OCI-LY1 (cell line): ENCODE data around the gene FKBP10.

Experiments
- H2AFZ ChIP-seq: fragments of 200-600 bp; sonication (generic), shearing (Covaris generic); 2 replicates; pipeline ENCODE4 v1.6.0; 2014; ENCODE audit warnings: antibody characterized with exemption, mild to moderate bottlenecking, low read length
- H3F3A ChIP-seq: fragments of 200-600 bp; sonication (generic), shearing (Covaris generic); 2 replicates; pipeline ENCODE4 v1.6.0; 2014; ENCODE audit warnings: mild to moderate bottlenecking, antibody characterized with exemption, low read length, moderate library complexity; ENCODE audit not compliant: insufficient read depth
- H3K27ac ChIP-seq: fragments of 200-600 bp; sonication (generic); 2 replicates; pipeline ENCODE4 v1.5.1; 2014; ENCODE audit warnings: low read length, mixed run types, mild to moderate bottlenecking, low read depth; ENCODE audit not compliant: poor library complexity, severe bottlenecking
- H3K27me3 ChIP-seq: fragments of 200-600 bp; sonication (generic); 2 replicates; pipeline ENCODE4 v1.6.0; 2014; ENCODE audit warnings: antibody characterized with exemption, mild to moderate bottlenecking, low read length, moderate library complexity; ENCODE audit not compliant: insufficient read depth
- H3K36me3 ChIP-seq: fragments of 200-600 bp; sonication (generic); 2 replicates; pipeline ENCODE4 v1.6.1; 2014; ENCODE audit warnings: mild to moderate bottlenecking, antibody characterized with exemption, low read length, moderate library complexity, mixed read lengths; ENCODE audit not compliant: insufficient read depth
- H3K4me1 ChIP-seq: fragments of 200-600 bp; sonication (generic); 2 replicates; pipeline ENCODE4 v1.5.1; 2014; ENCODE audit warnings: mild to moderate bottlenecking, low read length, moderate library complexity; ENCODE audit not compliant: insufficient read depth, severe bottlenecking
- H3K4me2 ChIP-seq: fragments of 200-600 bp; sonication (generic), shearing (Covaris generic); 2 replicates; pipeline ENCODE4 v1.6.1; 2014; ENCODE audit warnings: low read length
- H3K4me3 ChIP-seq: fragments of 200-600 bp; sonication (generic); 2 replicates; pipeline ENCODE4 v1.5.1; 2014; ENCODE audit warnings: low read length, low read depth, mild to moderate bottlenecking, mixed read lengths; ENCODE audit not compliant: poor library complexity, severe bottlenecking
- H3K79me2 ChIP-seq: fragments of 200-600 bp; shearing (Covaris generic); 2 replicates; pipeline ENCODE4 v1.6.1; 2016; ENCODE audit warnings: mixed run types, low read length, mixed read lengths; ENCODE audit not compliant: insufficient read depth
- H3K9ac ChIP-seq: fragments of 200-600 bp; sonication (generic), shearing (Covaris generic); 2 replicates; pipeline ENCODE4 v1.6.1; 2014; ENCODE audit warnings: mild to moderate bottlenecking, low read length, mixed read lengths
- H3K9me2 ChIP-seq: fragments of 200-600 bp; sonication (generic), shearing (Covaris generic); 2 replicates; pipeline ENCODE4 v1.6.1; 2014; ENCODE audit warnings: low read depth, mild to moderate bottlenecking, low read length, mixed read lengths
- H3K9me3 ChIP-seq: fragments of 200-600 bp; shearing (Covaris generic); 2 replicates; pipeline ENCODE4 v1.6.1; 2014; ENCODE audit warnings: low read length, mixed read lengths
- H4K20me1 ChIP-seq: fragments of 200-600 bp; sonication (generic), shearing (Covaris generic); 2 replicates; pipeline ENCODE4 v1.6.0; 2016; ENCODE audit warnings: mild to moderate bottlenecking, low read length; ENCODE audit not compliant: insufficient read depth
- CTCF ChIP-seq: fragments of 200-600 bp; sonication (generic), shearing (Covaris generic); IDR thresholded peaks from 2 replicates; pipeline ENCODE4 v1.5.1; 2017; ENCODE audit warnings: mild to moderate bottlenecking, antibody characterized with exemption, low read length, moderate library complexity, mixed read lengths
- EZH2 ChIP-seq: fragments of 200-600 bp; sonication (generic), shearing (Covaris generic); IDR thresholded peaks from 2 replicates; pipeline ENCODE4 v1.8.0; 2017; ENCODE audit warnings: borderline replicate concordance, mixed run types, mild to moderate bottlenecking, antibody characterized with exemption, low read length, moderate library complexity, mixed read lengths

Gene FKBP10

GRCh38 chr17:41796121-41796895 is 16.5 kb upstream of the FKBP10 start:
- H3K79me2 ChIP-seq, result no peaks in the 10 kb centered on the region
- peaks cover 11% of the 10 kb centered on the region for H3K4me1 ChIP-seq

GRCh38 chr17:41797377-41797776 is 15.4 kb upstream of the FKBP10 start:
- Histone ChIP-seq H3K4me1 (peaks cover 14% of the 10 kb centered on the region), H3K27me3 (peaks cover 11% of the 10 kb centered on the region; the same call in 1 of the 2 replicates), H3K36me3 (no peaks in the 10 kb centered on the region), H2AFZ (no peak overlapping the region), H3K9me3 (no peaks in the 10 kb centered on the region), H3K4me3 (no peak overlapping the region), H3K9ac (no peak overlapping the region), H3K79me2 (no peaks in the 10 kb centered on the region), H4K20me1 (no peaks in the 10 kb centered on the region), H3K9me2 (no peaks in the 10 kb centered on the region), H3K4me2 (no peak overlapping the region), H3K27ac (no peak overlapping the region), H3F3A (no peaks in the 10 kb centered on the region)
- TF ChIP-seq CTCF (no peak), EZH2 (no peak)

More at GRCh38 chr17:41796121-41796895, 16.5 kb upstream of the FKBP10 start:
- TF ChIP-seq EZH2 (no peak), CTCF (no peak)
- Histone ChIP-seq H3K9me2 (no peaks in the 10 kb centered on the region), H3K9me3 (no peaks in the 10 kb centered on the region), H3K4me2 (no peak overlapping the region), H3F3A (no peaks in the 10 kb centered on the region), H3K36me3 (no peaks in the 10 kb centered on the region), H3K27me3 (peaks cover 11% of the 10 kb centered on the region; the same call in 1 of the 2 replicates), H3K27ac (no peak overlapping the region), H4K20me1 (no peaks in the 10 kb centered on the region), H3K9ac (no peak overlapping the region), H3K4me3 (no peak overlapping the region), H2AFZ (no peak overlapping the region)

- Histone ChIP-seq H3K9ac (no peak overlapping the region), H3K4me3 (no peak overlapping the region), H3K4me2 (no peak overlapping the region), H2AFZ (no peak overlapping the region), H3K27ac (no peak overlapping the region), H3F3A (no peaks in the 10 kb centered on the region), H3K9me3 (no peaks in the 10 kb centered on the region), H4K20me1 (no peaks in the 10 kb centered on the region), H3K27me3 (no peaks in the 10 kb centered on the region; the same call in 1 of the 2 replicates), H3K4me1 (peaks cover 28% of the 10 kb centered on the region), H3K9me2 (no peaks in the 10 kb centered on the region), H3K79me2 (no peaks in the 10 kb centered on the region), H3K36me3 (no peaks in the 10 kb centered on the region)
- TF ChIP-seq EZH2 (no peak), CTCF (no peak)
Measured at GRCh38 chr17:41799366-41799765, 13.4 kb upstream of the FKBP10 start.
